GM12878 (cell line): ENCODE results near the gene GUCA2A. TPM values are rescaled to one million over a fixed set of nuclear protein-coding genes. Genes with fewer than 3 reads are reported as not detected.

Experiments
- ATAC-seq: fragments of 200-7000 bp; cut with Tn5 transposase; 3 replicates; pipeline ENCODE4 v1.9.1; 2020; ENCODE audit warnings: mild to moderate bottlenecking, moderate library complexity
- BruUV-seq: library from RNA; stranded (reverse); fragments of 400-500 nt; replicated peaks from 2 replicates; lab custom pipeline; 2021; lab: Mats Ljungman, UMichigan
- CTCF ChIA-PET: fragments of 300-600 bp; sonication (Branson Sonifier 250); formaldehyde crosslinking; extraction: SDS; loops from one replicate; lab custom pipeline; 2021; ENCODE audit warnings: inconsistent platforms; lab: Yijun Ruan, JAX
- POLR2A ChIA-PET: fragments of 350-600 bp; formaldehyde crosslinking; extraction: SDS; loops from one replicate; lab custom pipeline; 2021; ENCODE audit warnings: inconsistent platforms; lab: Charles Lee
- RAD21 ChIA-PET: fragments of 300-600 bp; sonication (Branson Sonifier 250); formaldehyde crosslinking; loops from one replicate; lab custom pipeline; 2023; ENCODE audit warnings: antibody characterized with exemption; ENCODE audit not compliant: unreplicated experiment; lab: Charles Lee
- SMC1A ChIA-PET: fragments of 300-600 bp; sonication (Branson Sonifier 250); formaldehyde crosslinking; loops from one replicate; lab custom pipeline; 2023; ENCODE audit not compliant: unreplicated experiment, uncharacterized antibody; lab: Charles Lee
- DNase-seq: peaks from one replicate; pipeline ENCODE4 v3.0.0-alpha.2; 2011; ENCODE audit warnings: low read depth, low spot score
- FAIRE-seq: peaks from 3 replicates; lab custom pipeline; 2011; peaks lifted over from hg19 to GRCh38; lab: Jason Lieb, UNC
- H2AFZ ChIP-seq: 2 replicates; pipeline ENCODE4 v1.6.0; 2011; ENCODE audit warnings: low read depth, low read length, control low read depth; ENCODE audit not compliant: control insufficient read depth
- H3K27ac ChIP-seq: 2 replicates; pipeline ENCODE4 v1.5.1; 2011; ENCODE audit warnings: control low read depth; ENCODE audit not compliant: control insufficient read depth, insufficient read depth
- H3K27me3 ChIP-seq, 2 experiments: replicated peaks in 1 of 2; 2 replicates each; pipeline versions ENCODE4 v1.6.0 to v1.6.1; 2011; ENCODE audit warnings: low read length in 1 of 2; ENCODE audit not compliant: control insufficient read depth in 2 of 2, insufficient read depth in 2 of 2
- H3K36me3 ChIP-seq, 2 experiments: 2 replicates each; pipeline ENCODE4 v1.5.1; 2011; ENCODE audit warnings: low read length in 1 of 2; ENCODE audit not compliant: control insufficient read depth in 2 of 2, insufficient read depth in 2 of 2
- H3K4me1 ChIP-seq: 2 replicates; pipeline ENCODE4 v1.6.1; 2011; ENCODE audit warnings: mild to moderate bottlenecking, low read length, moderate library complexity, mixed read lengths; ENCODE audit not compliant: control insufficient read depth, insufficient read depth
- H3K4me2 ChIP-seq: 2 replicates; pipeline ENCODE4 v1.6.0; 2011; ENCODE audit warnings: control low read depth; ENCODE audit not compliant: control insufficient read depth, insufficient read depth
- H3K4me3 ChIP-seq: fragments of 200-600 bp; sonication (generic); 2 replicates; pipeline ENCODE4 v1.5.1; 2016
- H3K79me2 ChIP-seq: 2 replicates; pipeline ENCODE4 v1.6.0; 2011; ENCODE audit warnings: low read length; ENCODE audit not compliant: control insufficient read depth, insufficient read depth
- H3K9ac ChIP-seq: 2 replicates; pipeline ENCODE4 v1.8.0; 2011; ENCODE audit warnings: low read length, control low read depth, mixed read lengths; ENCODE audit not compliant: control insufficient read depth, insufficient read depth
- H3K9me3 ChIP-seq: replicated peaks from 3 replicates; pipeline ENCODE4 v1.5.1; 2011; ENCODE audit warnings: mild to moderate bottlenecking, low read length; ENCODE audit not compliant: control insufficient read depth, insufficient read depth
- H4K20me1 ChIP-seq: 2 replicates; pipeline ENCODE4 v1.6.0; 2011; ENCODE audit not compliant: control insufficient read depth, insufficient read depth
- ASH2L ChIP-seq: fragments of 300-600, 200-600 bp; sonication (generic); IDR thresholded peaks from 2 replicates; pipeline ENCODE4 v1.6.1; 2017; ENCODE audit warnings: low read depth, mild to moderate bottlenecking, borderline replicate concordance
- CBX5 ChIP-seq: sonication (generic); IDR thresholded peaks from 2 replicates; pipeline ENCODE4 v1.6.1; 2016; ENCODE audit warnings: low read depth, moderate library complexity, mild to moderate bottlenecking, inconsistent platforms
- HCFC1 ChIP-seq: fragments of 150-350 bp; IDR thresholded peaks from 2 replicates; pipeline ENCODE4 v1.6.1; 2014; ENCODE audit warnings: low read length
- KLF5 ChIP-seq: fragments of 450-650 bp; IDR thresholded peaks from 2 replicates; pipeline ENCODE4 v1.6.1; 2014; ENCODE audit warnings: mild to moderate bottlenecking; ENCODE audit not compliant: partially characterized antibody
- NFIC ChIP-seq: IDR thresholded peaks from 2 replicates; pipeline ENCODE4 v1.6.1; 2012; ENCODE audit warnings: low read depth, mild to moderate bottlenecking, inconsistent platforms, low read length, moderate library complexity
- NR2C1 ChIP-seq: fragments of 450-650 bp; IDR thresholded peaks from 2 replicates; pipeline ENCODE4 v1.6.1; 2017; ENCODE audit warnings: antibody characterized with exemption, mild to moderate bottlenecking, moderate library complexity
- PML ChIP-seq: IDR thresholded peaks from 2 replicates; pipeline ENCODE4 v1.6.1; 2012; ENCODE audit warnings: low read length, inconsistent platforms
- SIN3A ChIP-seq: IDR thresholded peaks from 2 replicates; pipeline ENCODE4 v1.6.1; 2012; ENCODE audit warnings: low read depth, low read length, improper control_type of control experiment
- SP1 ChIP-seq: IDR thresholded peaks from one replicate; pipeline ENCODE4 v1.6.1; 2011; ENCODE audit warnings: low read depth, low read length
- STAT3 ChIP-seq: IDR thresholded peaks from 2 replicates; pipeline ENCODE4 v1.6.1; 2011; ENCODE audit warnings: low read depth, low read length, improper control_type of control experiment
- ZNF274 ChIP-seq: IDR thresholded peaks from one replicate; pipeline ENCODE4 v1.8.0; 2011; ENCODE audit not compliant: insufficient read length, insufficient read depth
- WGBS: methylation state at CpG from one replicate; pipeline ENCODE4 v1.1.6; 2016; ENCODE audit warnings: low lambda C conversion rate; ENCODE audit not compliant: insufficient replicate concordance, insufficient coverage; ENCODE audit errors: missing lambda C conversion rate; 5-methylcytosine and 5-hydroxymethylcytosine counted together
- in situ Hi-C: fragments of 300-500 bp; cut with MboI; formaldehyde crosslinking; loops from 9 replicates; pipeline ENCODE4 v1.14.3; 2018; ENCODE audit warnings: mixed read lengths
- intact Hi-C: fragments of 100-400 bp; cut with micrococcal nuclease; formaldehyde crosslinking; loops from one replicate; pipeline ENCODE4 v1.14.2; 2022; ENCODE audit not compliant: unreplicated experiment
- polyA plus RNA-seq, 11 experiments: library from polyadenylated mRNA; depleted of rRNA in 4 of 11; unstranded in 6 of 11; stranded (reverse) in 5 of 11; fragments of >200 nt; fragmentation: Nextera tagmentation in 4 of 11; fragmentation: Illumina TruSeq in 1 of 11; extraction: Ambion mirVana in 4 of 11; extraction: Trizol in 1 of 11; gene quantifications; 1 replicate in 1 of 11; 2 replicates in 10 of 11; pipeline versions ENCODE4 v1.2.1 to v1.2.3, GENCODE V29; 2011 to 2016; ENCODE audit warnings: inconsistent platforms in 2 of 11, missing spikeins in 2 of 11, low read depth in 1 of 11
- total RNA-seq, 4 experiments: library from RNA; depleted of rRNA in 3 of 4; stranded (reverse); fragments of >200 nt in 3 of 4; fragmentation: Illumina TruSeq in 1 of 4; extraction: Trizol in 1 of 4; gene quantifications; 2 replicates each; pipeline versions ENCODE4 v1.2.1 to v1.2.3, GENCODE V29; 2013 to 2021
- TF ChIP-seq, protein P1 (sequence below): fragments of 150-350 bp; IDR thresholded peaks from 2 replicates; pipeline ENCODE4 v1.6.1; 2014; ENCODE audit warnings: mild to moderate bottlenecking, low read depth, low read length
- TF ChIP-seq, protein P2 (sequence below): IDR thresholded peaks from 2 replicates; pipeline ENCODE4 v1.6.1; 2012; ENCODE audit warnings: low read depth, low read length, improper control_type of control experiment
- TF ChIP-seq, protein P3 (sequence below): fragments of 450-650 bp; IDR thresholded peaks from 2 replicates; pipeline ENCODE4 v1.6.1; 2014; ENCODE audit warnings: mild to moderate bottlenecking

Gene GUCA2A
- total and polyA plus RNA-seq, 10 of the 15 experiments (the other 5 are each of a cell fraction or from before 2014, with no cell fraction given): not detected

DNA sequence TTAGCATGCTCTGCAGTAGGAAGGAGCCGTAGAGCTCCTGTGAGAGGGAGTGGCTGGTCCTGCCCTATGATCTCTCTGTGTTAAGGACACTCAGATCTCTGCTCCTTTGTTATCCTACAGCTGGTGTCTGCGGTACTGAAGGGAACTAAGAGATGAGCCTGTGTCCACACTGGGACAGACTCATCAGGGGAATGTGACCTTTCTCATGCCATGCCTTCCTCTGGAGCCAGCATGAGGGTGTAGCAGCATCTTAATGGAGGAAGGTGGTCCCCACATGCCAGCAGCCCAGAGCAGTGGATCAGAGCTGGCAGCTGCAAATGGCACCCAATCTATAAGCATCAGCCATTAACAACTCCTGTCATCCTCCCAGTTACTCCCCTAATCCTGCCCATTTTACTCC lies 36.0 kb downstream of the GUCA2A start (continued):
- TF ChIP-seq STAT3 (no peak), NR2C1 (no peak), ASH2L (no peak), PML (no peak)
- TF ChIP-seq, protein P1, sequence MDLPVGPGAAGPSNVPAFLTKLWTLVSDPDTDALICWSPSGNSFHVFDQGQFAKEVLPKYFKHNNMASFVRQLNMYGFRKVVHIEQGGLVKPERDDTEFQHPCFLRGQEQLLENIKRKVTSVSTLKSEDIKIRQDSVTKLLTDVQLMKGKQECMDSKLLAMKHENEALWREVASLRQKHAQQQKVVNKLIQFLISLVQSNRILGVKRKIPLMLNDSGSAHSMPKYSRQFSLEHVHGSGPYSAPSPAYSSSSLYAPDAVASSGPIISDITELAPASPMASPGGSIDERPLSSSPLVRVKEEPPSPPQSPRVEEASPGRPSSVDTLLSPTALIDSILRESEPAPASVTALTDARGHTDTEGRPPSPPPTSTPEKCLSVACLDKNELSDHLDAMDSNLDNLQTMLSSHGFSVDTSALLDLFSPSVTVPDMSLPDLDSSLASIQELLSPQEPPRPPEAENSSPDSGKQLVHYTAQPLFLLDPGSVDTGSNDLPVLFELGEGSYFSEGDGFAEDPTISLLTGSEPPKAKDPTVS: no peak
- TF ChIP-seq, protein P2, sequence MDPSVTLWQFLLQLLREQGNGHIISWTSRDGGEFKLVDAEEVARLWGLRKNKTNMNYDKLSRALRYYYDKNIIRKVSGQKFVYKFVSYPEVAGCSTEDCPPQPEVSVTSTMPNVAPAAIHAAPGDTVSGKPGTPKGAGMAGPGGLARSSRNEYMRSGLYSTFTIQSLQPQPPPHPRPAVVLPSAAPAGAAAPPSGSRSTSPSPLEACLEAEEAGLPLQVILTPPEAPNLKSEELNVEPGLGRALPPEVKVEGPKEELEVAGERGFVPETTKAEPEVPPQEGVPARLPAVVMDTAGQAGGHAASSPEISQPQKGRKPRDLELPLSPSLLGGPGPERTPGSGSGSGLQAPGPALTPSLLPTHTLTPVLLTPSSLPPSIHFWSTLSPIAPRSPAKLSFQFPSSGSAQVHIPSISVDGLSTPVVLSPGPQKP: no peak

DNA sequence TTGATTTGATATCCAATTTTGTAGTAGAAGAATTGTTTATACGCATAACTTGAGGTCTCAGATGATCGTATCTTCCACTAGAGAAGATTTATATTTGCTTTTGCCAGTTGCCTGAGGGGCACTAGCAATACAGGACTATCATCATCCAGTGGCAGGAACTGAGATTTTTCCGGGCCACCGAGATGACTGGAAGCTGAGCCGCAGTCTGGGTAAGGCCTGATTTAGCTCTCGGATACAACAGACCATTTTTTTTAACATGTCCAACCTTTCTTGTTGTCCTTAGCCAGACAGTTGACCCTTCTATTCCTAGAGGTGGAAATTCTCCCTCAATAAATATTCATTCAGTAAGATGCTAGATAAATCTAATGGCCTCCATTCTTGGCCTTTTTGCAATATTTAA lies 36.8 kb downstream of the GUCA2A start:
- H2AFZ ChIP-seq: no peak overlapping the region
- SMC1A ChIA-PET: interaction anchor here (1.0 kb wide), 1 partner anchor 10 kb away, joined by 4 read pairs; no protein-coding TSS in a partner anchor
- H3K4me2 ChIP-seq: no peak overlapping the region
- H3K36me3 ChIP-seq: no peaks in the 10 kb centered on the region
- H3K4me3 ChIP-seq: no peak overlapping the region
- no peaks in the 10 kb centered on the region for H3K79me2 ChIP-seq
- intact Hi-C loops (no loop called here), in situ Hi-C loops (no loop called here)
- H3K9me3 ChIP-seq: no peaks in the 10 kb centered on the region
- H4K20me1 ChIP-seq: no peaks in the 10 kb centered on the region
- RAD21 ChIA-PET: no interaction called here
- DNase-seq: no peak
- no peak overlapping the region for H3K27ac ChIP-seq
- 66% methylated on average over 6 of the region's 6 CpGs for WGBS
- FAIRE-seq: no peak
- POLR2A ChIA-PET: no interaction called here
- CTCF ChIA-PET: interaction anchor here (0.8 to 1.0 kb wide), 2 partner anchors 28 to 46 kb away, joined by 3 read pairs; no protein-coding TSS in a partner anchor
- H3K4me1 ChIP-seq: no peaks in the 10 kb centered on the region
- TF ChIP-seq ZNF274 (no peak), HCFC1 (no peak), NFIC (no peak), CBX5 (no peak), SIN3A (no peak), SP1 (no peak), KLF5 (no peak)
- TF ChIP-seq, protein P3, sequence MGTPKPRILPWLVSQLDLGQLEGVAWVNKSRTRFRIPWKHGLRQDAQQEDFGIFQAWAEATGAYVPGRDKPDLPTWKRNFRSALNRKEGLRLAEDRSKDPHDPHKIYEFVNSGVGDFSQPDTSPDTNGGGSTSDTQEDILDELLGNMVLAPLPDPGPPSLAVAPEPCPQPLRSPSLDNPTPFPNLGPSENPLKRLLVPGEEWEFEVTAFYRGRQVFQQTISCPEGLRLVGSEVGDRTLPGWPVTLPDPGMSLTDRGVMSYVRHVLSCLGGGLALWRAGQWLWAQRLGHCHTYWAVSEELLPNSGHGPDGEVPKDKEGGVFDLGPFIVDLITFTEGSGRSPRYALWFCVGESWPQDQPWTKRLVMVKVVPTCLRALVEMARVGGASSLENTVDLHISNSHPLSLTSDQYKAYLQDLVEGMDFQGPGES: no peak
- TF ChIP-seq, all 136 proteins: peak for 0
- no peaks in the 10 kb centered on the region for H3K27me3 ChIP-seq
- H3K9ac ChIP-seq: no peak overlapping the region
- BruUV-seq: no TSS peak
- no peak for ATAC-seq
